ENCODE results near the gene BIRC6.
"Not testable (repeated sequence)": the region's sequence is repeated elsewhere in the genome, so short reads cannot be mapped to it uniquely, and the experiment has no call there.

The BIRC6 gene

GRCh38 chr2:32356681-32357317 is at the start of gene BIRC6:
Gene BIRC6, plus strand, starts transcription at chr2:32357023. Its CDS starts 139 bp downstream, at chr2:32357162.
- DNase-seq (peak; percentile 97), ATAC-seq (peak; percentile 97)
- Mint-ChIP-seq H3K27me3 (no peaks in the 10 kb centered on the region), H3K27ac (peak within 1 kb of the TSS; percentile 88), H3K36me3 (ENCODE audit: low read depth) (peaks cover 23% of the 10 kb centered on the region), H3K9me3 (no peaks in the 10 kb centered on the region), H3K4me1 (peaks cover 36% of the 10 kb centered on the region), H3K4me3 (peak within 1 kb of the TSS; percentile 92)

GRCh38 chr2:32310577-32310976 is 46.2 kb upstream of the BIRC6 start:
- Mint-ChIP-seq H3K36me3 (ENCODE audit: low read depth) (peaks cover 2% of the 10 kb centered on the region), H3K4me3 (no peak overlapping the region), H3K27ac (no peak overlapping the region), H3K4me1 (no peaks in the 10 kb centered on the region), H3K27me3 (no peaks in the 10 kb centered on the region), H3K9me3 (no peaks in the 10 kb centered on the region)
- DNase-seq = no peak
- no peak for ATAC-seq

GRCh38 chr2:32314886-32315285 is 41.9 kb upstream of the BIRC6 start:
- DNase-seq (no peak), ATAC-seq (no peak)
- Mint-ChIP-seq H3K27ac (no peak overlapping the region), H3K4me1 (no peaks in the 10 kb centered on the region), H3K36me3 (ENCODE audit: low read depth) (peaks cover 2% of the 10 kb centered on the region), H3K4me3 (no peak overlapping the region), H3K9me3 (no peaks in the 10 kb centered on the region), H3K27me3 (no peaks in the 10 kb centered on the region)

- H3K4me1 Mint-ChIP-seq = not testable (repeated sequence)
Measured at GRCh38 chr2:32328679-32329078, 28.1 kb upstream of the BIRC6 start.

GRCh38 chr2:32329180-32329980 is 27.4 kb upstream of the BIRC6 start:
- not testable (repeated sequence) for H3K9me3 Mint-ChIP-seq; H3K27me3 Mint-ChIP-seq; H3K36me3 Mint-ChIP-seq (ENCODE audit: low read depth); ATAC-seq; H3K4me3 Mint-ChIP-seq; H3K4me1 Mint-ChIP-seq; DNase-seq; H3K27ac Mint-ChIP-seq

More at GRCh38 chr2:32328679-32329078, 28.1 kb upstream of the BIRC6 start:
- H3K36me3 Mint-ChIP-seq (ENCODE audit: low read depth); H3K4me3 Mint-ChIP-seq; H3K27me3 Mint-ChIP-seq; H3K27ac Mint-ChIP-seq; ATAC-seq; H3K9me3 Mint-ChIP-seq; DNase-seq: not testable (repeated sequence)

- Mint-ChIP-seq H3K36me3 (ENCODE audit: low read depth) (peaks cover 4% of the 10 kb centered on the region), H3K27ac (no peak overlapping the region), H3K9me3 (no peaks in the 10 kb centered on the region), H3K27me3 (no peaks in the 10 kb centered on the region), H3K4me3 (no peak overlapping the region), H3K4me1 (no peaks in the 10 kb centered on the region)
- DNase-seq = no peak
- no peak for ATAC-seq
Measured at GRCh38 chr2:32330136-32330535, 26.7 kb upstream of the BIRC6 start.

- H3K4me1 Mint-ChIP-seq = no peaks in the 10 kb centered on the region
- no peaks in the 10 kb centered on the region for H3K27me3 Mint-ChIP-seq
- H3K4me3 Mint-ChIP-seq = no peak overlapping the region
- DNase-seq (no peak), ATAC-seq (no peak)
- H3K27ac Mint-ChIP-seq = no peak overlapping the region
- no peaks in the 10 kb centered on the region for H3K36me3 Mint-ChIP-seq (ENCODE audit: low read depth)
- no peaks in the 10 kb centered on the region for H3K9me3 Mint-ChIP-seq
Measured at GRCh38 chr2:32342801-32343200, 14.0 kb upstream of the BIRC6 start.

- H3K27me3 Mint-ChIP-seq; H3K9me3 Mint-ChIP-seq; H3K4me3 Mint-ChIP-seq; H3K4me1 Mint-ChIP-seq; DNase-seq; H3K27ac Mint-ChIP-seq; H3K36me3 Mint-ChIP-seq (ENCODE audit: low read depth); ATAC-seq: not testable (repeated sequence)
Measured at GRCh38 chr2:32350797-32351196, 6.0 kb upstream of the BIRC6 start.

- no peaks in the 10 kb centered on the region for H3K27me3 Mint-ChIP-seq
- H3K27ac Mint-ChIP-seq = peak overlapping the region; percentile 88
- H3K4me1 Mint-ChIP-seq = peaks cover 31% of the 10 kb centered on the region
- H3K36me3 Mint-ChIP-seq (ENCODE audit: low read depth) = peaks cover 17% of the 10 kb centered on the region
- ATAC-seq = no peak
- no peaks in the 10 kb centered on the region for H3K9me3 Mint-ChIP-seq
- H3K4me3 Mint-ChIP-seq = peak overlapping the region; percentile 92
- no peak for DNase-seq
Measured at GRCh38 chr2:32355976-32356680, 695 bp upstream of the BIRC6 start.

- Mint-ChIP-seq H3K4me1 (peaks cover 42% of the 10 kb centered on the region), H3K4me3 (peak overlapping the region; percentile 92), H3K27ac (peak overlapping the region; percentile 71), H3K9me3 (no peaks in the 10 kb centered on the region), H3K27me3 (no peaks in the 10 kb centered on the region), H3K36me3 (ENCODE audit: low read depth) (peaks cover 28% of the 10 kb centered on the region)
- DNase-seq (peak; percentile 49), ATAC-seq (peak; percentile 6)
Measured at GRCh38 chr2:32357318-32358110, 691 bp downstream of the BIRC6 start.

GRCh38 chr2:32358111-32358482 is 1.3 kb downstream of the BIRC6 start:
- ATAC-seq = no peak

GRCh38 chr2:32360416-32360815 is 3.6 kb downstream of the BIRC6 start:
- ATAC-seq (no peak), DNase-seq (no peak)
- H3K27me3 Mint-ChIP-seq = no peaks in the 10 kb centered on the region
- peaks cover 64% of the 10 kb centered on the region for H3K4me1 Mint-ChIP-seq
- H3K27ac Mint-ChIP-seq = no peak overlapping the region
- peaks cover 35% of the 10 kb centered on the region for H3K36me3 Mint-ChIP-seq (ENCODE audit: low read depth)
- no peaks in the 10 kb centered on the region for H3K9me3 Mint-ChIP-seq
- H3K4me3 Mint-ChIP-seq = no peak overlapping the region

More at GRCh38 chr2:32358111-32358482, 1.3 kb downstream of the BIRC6 start:
- H3K36me3 Mint-ChIP-seq (ENCODE audit: low read depth) = peaks cover 32% of the 10 kb centered on the region
- H3K4me3 Mint-ChIP-seq = peak overlapping the region; percentile 92
- H3K27ac Mint-ChIP-seq = peak overlapping the region; percentile 71
- H3K9me3 Mint-ChIP-seq = no peaks in the 10 kb centered on the region
- peaks cover 46% of the 10 kb centered on the region for H3K4me1 Mint-ChIP-seq
- DNase-seq = no peak
- H3K27me3 Mint-ChIP-seq = no peaks in the 10 kb centered on the region

GRCh38 chr2:32362997-32363396 is 6.2 kb downstream of the BIRC6 start:
- not testable (repeated sequence) for H3K9me3 Mint-ChIP-seq, DNase-seq, H3K4me3 Mint-ChIP-seq, ATAC-seq, H3K27me3 Mint-ChIP-seq, H3K27ac Mint-ChIP-seq
- H3K4me1 Mint-ChIP-seq = peaks cover 74% of the 10 kb centered on the region
- H3K36me3 Mint-ChIP-seq (ENCODE audit: low read depth) = peaks cover 38% of the 10 kb centered on the region

GRCh38 chr2:32363597-32363996 is 6.8 kb downstream of the BIRC6 start:
- H3K27me3 Mint-ChIP-seq = no peaks in the 10 kb centered on the region
- no peak overlapping the region for H3K4me3 Mint-ChIP-seq
- H3K27ac Mint-ChIP-seq = peak overlapping the region; percentile 26
- no peaks in the 10 kb centered on the region for H3K9me3 Mint-ChIP-seq
- H3K36me3 Mint-ChIP-seq (ENCODE audit: low read depth) = peaks cover 32% of the 10 kb centered on the region
- no peak for ATAC-seq
- peaks cover 70% of the 10 kb centered on the region for H3K4me1 Mint-ChIP-seq
- no peak for DNase-seq

Measured in activated naive CD8-positive, alpha-beta T cell treated with anti-CD3 and anti-CD28 coated beads, Interleukin-2, amount 50 U/mL, for 24 hours (primary cell).